ENCODE data around the gene ITGA3.

DNA sequence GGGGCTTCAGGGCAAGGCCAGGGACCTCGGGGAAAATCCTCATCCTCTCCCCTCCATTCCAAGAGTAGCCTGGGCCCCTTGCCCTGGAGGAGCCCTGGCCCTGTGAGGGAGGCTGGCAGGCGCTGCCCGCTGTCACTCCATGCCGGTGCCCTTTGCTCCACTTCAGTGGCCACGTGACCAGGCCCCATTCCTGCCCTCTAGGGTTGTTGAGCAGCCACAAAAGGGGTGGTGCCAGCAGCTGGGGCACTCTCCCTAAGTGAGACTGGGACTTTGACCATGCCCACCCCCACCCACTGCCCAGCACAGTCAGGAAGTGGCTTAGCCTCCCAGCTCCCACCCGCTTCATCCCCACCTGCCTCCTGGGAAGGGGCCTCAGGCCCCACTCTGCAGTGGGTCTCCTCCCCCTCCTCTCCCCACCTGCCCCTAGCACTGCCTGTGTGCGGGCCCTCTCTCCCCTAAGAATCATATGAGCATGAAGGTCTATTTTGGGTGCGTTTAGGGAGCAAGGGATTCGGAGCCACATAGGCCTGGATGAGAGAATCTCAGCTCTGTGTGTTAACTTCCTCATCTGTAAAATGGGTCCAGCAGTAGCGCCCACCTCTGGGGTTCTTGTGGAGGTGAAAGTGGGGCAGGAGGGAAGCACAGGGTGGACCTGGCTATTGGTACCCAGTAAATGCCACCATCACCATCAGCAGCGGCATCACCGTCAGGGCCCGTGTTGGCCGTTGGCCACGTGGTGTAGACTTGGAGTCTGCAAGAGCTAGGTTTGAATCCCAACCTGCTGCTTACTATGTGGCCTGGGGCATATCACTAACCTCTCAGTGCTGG lies 46.5 kb downstream of the ITGA3 start:
- TF ChIP-seq POLR2A (IDR thresholded peaks at IDR 0.05; ENCODE audit: low read length) = no peak
- TF ChIP-seq, protein P1, sequence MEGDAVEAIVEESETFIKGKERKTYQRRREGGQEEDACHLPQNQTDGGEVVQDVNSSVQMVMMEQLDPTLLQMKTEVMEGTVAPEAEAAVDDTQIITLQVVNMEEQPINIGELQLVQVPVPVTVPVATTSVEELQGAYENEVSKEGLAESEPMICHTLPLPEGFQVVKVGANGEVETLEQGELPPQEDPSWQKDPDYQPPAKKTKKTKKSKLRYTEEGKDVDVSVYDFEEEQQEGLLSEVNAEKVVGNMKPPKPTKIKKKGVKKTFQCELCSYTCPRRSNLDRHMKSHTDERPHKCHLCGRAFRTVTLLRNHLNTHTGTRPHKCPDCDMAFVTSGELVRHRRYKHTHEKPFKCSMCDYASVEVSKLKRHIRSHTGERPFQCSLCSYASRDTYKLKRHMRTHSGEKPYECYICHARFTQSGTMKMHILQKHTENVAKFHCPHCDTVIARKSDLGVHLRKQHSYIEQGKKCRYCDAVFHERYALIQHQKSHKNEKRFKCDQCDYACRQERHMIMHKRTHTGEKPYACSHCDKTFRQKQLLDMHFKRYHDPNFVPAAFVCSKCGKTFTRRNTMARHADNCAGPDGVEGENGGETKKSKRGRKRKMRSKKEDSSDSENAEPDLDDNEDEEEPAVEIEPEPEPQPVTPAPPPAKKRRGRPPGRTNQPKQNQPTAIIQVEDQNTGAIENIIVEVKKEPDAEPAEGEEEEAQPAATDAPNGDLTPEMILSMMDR (IDR thresholded peaks at IDR 0.05) = no peak

All from A549 (cell line).